T-helper 17 cell (primary cell): ENCODE data around the gene ST8SIA6. TPM values are rescaled to one million over a fixed set of nuclear protein-coding genes. Genes with fewer than 3 reads are reported as not detected.

Experiments
- total RNA-seq, 4 donors: library from RNA in 2 of 4; stranded (reverse) in 2 of 4; gene quantifications; one replicate each; pipeline ENCODE4 v1.2.3 and lab custom pipeline; 2022 to 2026

Gene ST8SIA6
- total RNA-seq, 2 donors from 2014 or later = 0.72 to 4.1 TPM

Other genes with a start within 250 kb of the ST8SIA6 start
- 1,000 to 10,000 TPM; 1,558 to 2,042 TPM for gene VIM, start 226.4 kb downstream of the ST8SIA6 start, total RNA-seq
- gene HACD1, start 162.8 kb upstream of the ST8SIA6 start, total RNA-seq = 1 to 10 TPM in 1 of 2 donors, under 1 TPM in 1; 0.44 to 3.7 TPM
- 10 to 100 TPM; 55.9 to 65.8 TPM for gene STAM, start 189.6 kb upstream of the ST8SIA6 start, total RNA-seq